IMR-90 (cell line): ENCODE measurements around the gene FBXL16. TPM values are rescaled to one million over a fixed set of nuclear protein-coding genes. Genes with fewer than 3 reads are reported as not detected.

Experiments
- ATAC-seq: fragments of 200-7000 bp; cut with Tn5 transposase; 2 replicates; pipeline ENCODE4 v1.9.1; 2020; ENCODE audit warnings: low read depth, mild to moderate bottlenecking, moderate library complexity
- BruUV-seq: library from RNA; stranded (reverse); fragments of 400-500 nt; replicated peaks from 2 replicates; lab custom pipeline; 2021; lab: Mats Ljungman, UMichigan
- CTCF ChIA-PET: fragments of 300-600 bp; formaldehyde crosslinking; extraction: SDS; loops from one replicate; lab custom pipeline; 2021; ENCODE audit warnings: antibody characterized with exemption; lab: Yijun Ruan, JAX
- POLR2A ChIA-PET: fragments of 300-600 bp; sonication (Branson Sonifier 250); formaldehyde crosslinking; loops from one replicate; lab custom pipeline; 2022; ENCODE audit warnings: antibody characterized with exemption; ENCODE audit not compliant: unreplicated experiment; lab: Charles Lee
- DNase-seq: peaks from one replicate; pipeline ENCODE4 v3.0.0; 2013
- H2AFZ ChIP-seq: replicated peaks from 2 replicates; pipeline ENCODE3; 2013; ENCODE audit warnings: low read length, mild to moderate bottlenecking; ENCODE audit not compliant: poor library complexity
- H2AK5ac ChIP-seq: 2 replicates; pipeline ENCODE4 v1.6.1; 2013; ENCODE audit warnings: low read depth, low read length, inconsistent platforms
- H2AK9ac ChIP-seq: replicated peaks from 2 replicates; pipeline ENCODE3; 2013; ENCODE audit warnings: mild to moderate bottlenecking, low read depth, low read length, moderate library complexity; ENCODE audit not compliant: poor library complexity
- H2BK120ac ChIP-seq: 2 replicates; pipeline ENCODE4 v1.6.1; 2013; ENCODE audit warnings: low read depth, low read length, inconsistent platforms
- H2BK15ac ChIP-seq: 3 replicates; pipeline ENCODE4 v1.6.1; 2013; ENCODE audit warnings: low read depth, low read length, inconsistent platforms
- H2BK20ac ChIP-seq: 2 replicates; pipeline ENCODE4 v1.6.1; 2013; ENCODE audit warnings: low read depth, mild to moderate bottlenecking, inconsistent platforms, low read length, moderate library complexity
- H2BK5ac ChIP-seq: 2 replicates; pipeline ENCODE4 v1.6.1; 2013; ENCODE audit warnings: mild to moderate bottlenecking, low read depth, low read length, inconsistent platforms; ENCODE audit not compliant: poor library complexity, severe bottlenecking
- H3K14ac ChIP-seq: replicated peaks from 2 replicates; pipeline ENCODE4 v1.6.1; 2013; ENCODE audit warnings: low read depth, low read length, inconsistent platforms
- H3K18ac ChIP-seq: 2 replicates; pipeline ENCODE4 v1.6.1; 2013; ENCODE audit warnings: low read depth, low read length, control low read depth
- H3K23ac ChIP-seq: 2 replicates; pipeline ENCODE4 v1.6.1; 2013; ENCODE audit warnings: low read depth, low read length, inconsistent platforms
- H3K27ac ChIP-seq: 2 replicates; pipeline ENCODE4 v1.5.1; 2013; ENCODE audit warnings: mild to moderate bottlenecking, control low read depth, low read length; ENCODE audit not compliant: insufficient read depth
- H3K27me3 ChIP-seq: 2 replicates; pipeline ENCODE4 v1.6.1; 2013; ENCODE audit warnings: low read length; ENCODE audit not compliant: control insufficient read depth, insufficient read depth
- H3K36me3 ChIP-seq: 2 replicates; pipeline ENCODE4 v1.6.1; 2013; ENCODE audit warnings: low read length, mixed read lengths; ENCODE audit not compliant: control insufficient read depth, insufficient read depth
- H3K4ac ChIP-seq: 2 replicates; pipeline ENCODE4 v1.6.1; 2013; ENCODE audit warnings: low read depth, low read length, inconsistent platforms
- H3K4me1 ChIP-seq: 2 replicates; pipeline ENCODE4 v1.6.1; 2013; ENCODE audit warnings: low read length, mixed read lengths; ENCODE audit not compliant: control insufficient read depth, insufficient read depth
- H3K4me2 ChIP-seq: 2 replicates; pipeline ENCODE4 v1.6.1; 2013; ENCODE audit warnings: low read depth, mild to moderate bottlenecking, control low read depth, low read length, moderate library complexity
- H3K4me3 ChIP-seq: 2 replicates; pipeline ENCODE4 v1.5.1; 2013; ENCODE audit warnings: low read depth, mild to moderate bottlenecking, control low read depth, low read length, moderate library complexity; ENCODE audit not compliant: insufficient read depth
- H3K56ac ChIP-seq: 2 replicates; pipeline ENCODE4 v1.6.1; 2013; ENCODE audit warnings: low read length, inconsistent platforms; ENCODE audit not compliant: insufficient read depth; ENCODE audit errors: extremely low read depth
- H3K79me1 ChIP-seq, 2 experiments: 2 replicates each; pipeline ENCODE4 v1.6.1; 2013; ENCODE audit warnings: low read length in 2 of 2, inconsistent platforms in 1 of 2, low read depth in 1 of 2
- H3K9ac ChIP-seq: 2 replicates; pipeline ENCODE4 v1.6.1; 2013; ENCODE audit warnings: low read depth, low read length, control low read depth
- H3K9me1 ChIP-seq: 2 replicates; pipeline ENCODE4 v1.6.1; 2013; ENCODE audit warnings: low read length, inconsistent platforms; ENCODE audit not compliant: insufficient read depth
- H3K9me3 ChIP-seq: 2 replicates; pipeline ENCODE4 v1.6.1; 2013; ENCODE audit warnings: low read length; ENCODE audit not compliant: control insufficient read depth, insufficient read depth
- H4K20me1 ChIP-seq: 2 replicates; pipeline ENCODE4 v1.6.1; 2013; ENCODE audit warnings: low read length, inconsistent platforms; ENCODE audit not compliant: insufficient read depth
- H4K5ac ChIP-seq: 2 replicates; pipeline ENCODE4 v1.6.1; 2013; ENCODE audit warnings: mild to moderate bottlenecking, low read depth, low read length, control low read depth
- H4K8ac ChIP-seq, 2 experiments: 2 replicates each; pipeline ENCODE4 v1.6.1; 2013; ENCODE audit warnings: low read depth in 2 of 2, low read length in 2 of 2, control low read depth in 1 of 2, inconsistent platforms in 1 of 2
- H4K91ac ChIP-seq: 2 replicates; pipeline ENCODE4 v1.6.1; 2013; ENCODE audit warnings: low read depth, low read length, inconsistent platforms; ENCODE audit not compliant: insufficient read depth
- BHLHE40 ChIP-seq: fragments of 150-350 bp; IDR thresholded peaks from 2 replicates; pipeline ENCODE4 v1.6.1; 2016; ENCODE audit warnings: mild to moderate bottlenecking, low read depth, low read length
- CEBPB ChIP-seq: IDR thresholded peaks from 2 replicates; pipeline ENCODE4 v1.6.1; 2012; ENCODE audit warnings: low read depth, low read length, improper control_type of control experiment
- CHD1 ChIP-seq: IDR thresholded peaks from 2 replicates; pipeline ENCODE4 v1.6.1; 2012; ENCODE audit warnings: low read depth, low read length, improper control_type of control experiment
- CTCF ChIP-seq: conservative IDR thresholded peaks from 2 replicates; pipeline ENCODE4 v1.5.1; 2012; ENCODE audit warnings: mild to moderate bottlenecking, low read depth, low read length, improper control_type of control experiment
- ELK1 ChIP-seq: fragments of 150-350 bp; IDR thresholded peaks from 2 replicates; pipeline ENCODE4 v1.6.1; 2016; ENCODE audit warnings: low read depth, mild to moderate bottlenecking, low read length, moderate library complexity, borderline replicate concordance
- FOS ChIP-seq: fragments of 150-350 bp; IDR thresholded peaks from 2 replicates; pipeline ENCODE4 v1.6.1; 2016; ENCODE audit warnings: low read depth, low read length
- MAFK ChIP-seq: IDR thresholded peaks from 2 replicates; pipeline ENCODE4 v1.6.1; 2012; ENCODE audit warnings: low read depth, low read length, improper control_type of control experiment
- MAZ ChIP-seq: IDR thresholded peaks from 2 replicates; pipeline ENCODE4 v1.6.1; 2012; ENCODE audit warnings: low read depth, mild to moderate bottlenecking, low read length, improper control_type of control experiment, moderate library complexity, borderline replicate concordance
- MXI1 ChIP-seq: IDR thresholded peaks from 2 replicates; pipeline ENCODE4 v1.6.1; 2012; ENCODE audit warnings: low read depth, mild to moderate bottlenecking, low read length, moderate library complexity, borderline replicate concordance
- NFE2L2 ChIP-seq: fragments of 150-350 bp; IDR thresholded peaks from 2 replicates; pipeline ENCODE4 v1.6.1; 2016; ENCODE audit warnings: low read depth, mild to moderate bottlenecking, low read length
- POLR2A ChIP-seq: IDR thresholded peaks from 2 replicates; pipeline ENCODE4 v1.6.1; 2012; ENCODE audit warnings: mild to moderate bottlenecking, low read depth, low read length
- RAD21 ChIP-seq: IDR thresholded peaks from 2 replicates; pipeline ENCODE4 v1.6.1; 2012; ENCODE audit warnings: low read length, improper control_type of control experiment
- RCOR1 ChIP-seq: IDR thresholded peaks from 2 replicates; pipeline ENCODE4 v1.6.1; 2012; ENCODE audit warnings: mild to moderate bottlenecking, low read length, improper control_type of control experiment; ENCODE audit not compliant: insufficient replicate concordance
- RFX5 ChIP-seq: IDR thresholded peaks from 2 replicates; pipeline ENCODE4 v1.8.0; 2012; ENCODE audit warnings: low read depth, mild to moderate bottlenecking, low read length, moderate library complexity
- SMC3 ChIP-seq: fragments of 150-350 bp; IDR thresholded peaks from 2 replicates; pipeline ENCODE4 v1.6.1; 2016; ENCODE audit warnings: low read depth, mild to moderate bottlenecking, antibody characterized with exemption, low read length, moderate library complexity
- USF2 ChIP-seq: fragments of 150-350 bp; IDR thresholded peaks from 2 replicates; pipeline ENCODE4 v1.6.1; 2017; ENCODE audit warnings: mild to moderate bottlenecking, antibody characterized with exemption, low read length, low read depth
- WGBS, 2 experiments: methylation state at CpG; one replicate each; pipeline versions ENCODE4 v1.1.5 to v1.1.7; 2013; ENCODE audit warnings: missing lambda C conversion rate in 2 of 2; ENCODE audit not compliant: insufficient read length in 1 of 2; ENCODE audit errors: extremely low coverage in 2 of 2; 5-methylcytosine and 5-hydroxymethylcytosine counted together
- dilution Hi-C: fragments of 300-500 bp; cut with HindIII; formaldehyde crosslinking; loops from one replicate; pipeline ENCODE4 v1.14.3; 2018; ENCODE audit warnings: low sequenced_read_pairs; ENCODE audit not compliant: unreplicated experiment
- in situ Hi-C: fragments of 300-500 bp; cut with MboI; formaldehyde crosslinking; loops from 3 replicates; pipeline ENCODE4 v1.14.3; 2019; ENCODE audit warnings: low sequenced_read_pairs, inconsistent platforms, mixed read lengths
- intact Hi-C: fragments of 100-400 bp; cut with micrococcal nuclease; formaldehyde crosslinking; loops from 2 replicates; pipeline ENCODE4 v1.10.0; 2022
- polyA plus RNA-seq, 3 experiments: library from polyadenylated mRNA; depleted of rRNA; stranded (reverse); fragments of >200 nt; gene quantifications; 2 replicates each; pipeline ENCODE4 v1.2.3, GENCODE V29; 2012; ENCODE audit warnings: low replicate concordance in 1 of 3
- total RNA-seq: library from RNA; depleted of rRNA; stranded (reverse); fragments of >200 nt; gene quantifications from 2 replicates; pipeline ENCODE4 v1.2.3, GENCODE V29; 2012

Gene FBXL16
- total and polyA plus RNA-seq, 2 of the 4 experiments (the other 2 are of a cell fraction), result 0.18 to 2.2 TPM

- no peak overlapping the region for H3K18ac ChIP-seq
- WGBS, 2 experiments, result 52% methylated on average over 3 of the region's 9 CpGs; no CpG with 5 or more reads in 1 of the 2 experiments
- no peak overlapping the region for H3K4me2 ChIP-seq
- TF ChIP-seq MAFK (no peak), RAD21 (no peak), RCOR1 (no peak), MAZ (no peak), CEBPB (no peak), BHLHE40 (no peak), CTCF (no peak), FOS (no peak), CHD1 (no peak), POLR2A (no peak), ELK1 (no peak), NFE2L2 (no peak), USF2 (no peak), RFX5 (no peak), SMC3 (no peak), MXI1 (no peak)
- no peaks in the 10 kb centered on the region for H3K27me3 ChIP-seq
- peaks cover 12% of the 10 kb centered on the region for H3K4me1 ChIP-seq
- H4K5ac ChIP-seq, result no peak overlapping the region
- no peak overlapping the region for H2BK5ac ChIP-seq
- H3K56ac ChIP-seq, result no peak overlapping the region
- in situ Hi-C loops, result no loop called here
- H3K9me1 ChIP-seq, result peaks cover 2% of the 10 kb centered on the region; the same call in 1 of the 2 replicates
- peak overlapping the region in 1 of 2 experiments; percentile 66; a peak in 1 of 4 replicates for H4K8ac ChIP-seq
- H3K79me1 ChIP-seq, result peaks cover 0 to 5% of the 10 kb centered on the region in 2 experiments; a peak in 1 of 4 replicates
- H4K20me1 ChIP-seq, result peaks cover 4% of the 10 kb centered on the region
- peaks cover 3% of the 10 kb centered on the region; the same call in 1 of the 2 replicates for H3K36me3 ChIP-seq
- H2AK5ac ChIP-seq, result no peak overlapping the region
- ATAC-seq, result no peak
- H2BK120ac ChIP-seq, result no peak overlapping the region
- CTCF ChIA-PET, result no interaction called here
- no peak overlapping the region; the same call in 1 of the 2 replicates for H3K23ac ChIP-seq
- dilution Hi-C loops, result no loop called here
- DNase-seq, result no peak
- peak overlapping the region; percentile 93 for H2AK9ac ChIP-seq
- BruUV-seq, result no TSS peak
- H3K14ac ChIP-seq, result no peak overlapping the region
- H3K4me3 ChIP-seq, result no peak overlapping the region
- H3K4ac ChIP-seq, result no peak overlapping the region
- intact Hi-C loops, result loop anchor here (5.0 kb wide), 1 partner anchor 61 kb away; the partner anchor contains the start of genes CHTF18 and RPUSD1
- no peak overlapping the region for H3K9ac ChIP-seq
- H2BK15ac ChIP-seq, result no peak overlapping the region
- H3K27ac ChIP-seq, result no peak overlapping the region
- no peak overlapping the region for H4K91ac ChIP-seq
- H2AFZ ChIP-seq, result peak overlapping the region; percentile 38
- H2BK20ac ChIP-seq, result no peak overlapping the region
- no peaks in the 10 kb centered on the region for H3K9me3 ChIP-seq
- POLR2A ChIA-PET, result no interaction called here
These were observed 20.5 kb upstream of the FBXL16 start for GRCh38 chr16:726188-726437.
